ENCODE data around the gene KCNA2.

The KCNA2 gene

GRCh38 chr1:110605901-110606656, at the start of gene KCNA2:
Gene KCNA2 (minus strand): TSS chr1:110606358. CDS start chr1:110604782, 1,576 bp downstream.
- DNase-seq, result no peak

- DNase-seq, result no peak
Measured at GRCh38 chr1:110650609-110651008, 44.5 kb upstream of the KCNA2 start.

GRCh38 chr1:110648417-110648816, 42.3 kb upstream of the KCNA2 start:
- DNase-seq, result no peak

GRCh38 chr1:110647254-110647891, 41.2 kb upstream of the KCNA2 start:
- no peak for DNase-seq

- no peak for DNase-seq
Measured at GRCh38 chr1:110645821-110646735, 39.9 kb upstream of the KCNA2 start.

- no peak for DNase-seq
Measured at GRCh38 chr1:110645211-110645610, 39.1 kb upstream of the KCNA2 start.

GRCh38 chr1:110643879-110644472, 37.8 kb upstream of the KCNA2 start:
- DNase-seq, result no peak

- DNase-seq, result no peak
Measured at GRCh38 chr1:110639724-110640386, 33.7 kb upstream of the KCNA2 start.

- no peak for DNase-seq
Measured at GRCh38 chr1:110638556-110638955, 32.4 kb upstream of the KCNA2 start.

- DNase-seq, result no peak
Measured at GRCh38 chr1:110638058-110638457, 31.9 kb upstream of the KCNA2 start.

GRCh38 chr1:110637475-110637874, 31.3 kb upstream of the KCNA2 start:
- no peak for DNase-seq

GRCh38 chr1:110636149-110636935, 30.2 kb upstream of the KCNA2 start:
- DNase-seq, result no peak

GRCh38 chr1:110635434-110635833, 29.3 kb upstream of the KCNA2 start:
- DNase-seq, result no peak

GRCh38 chr1:110634455-110635311, 28.5 kb upstream of the KCNA2 start:
- peak; percentile 59 to 64 for DNase-seq

- DNase-seq, result no peak
Measured at GRCh38 chr1:110634086-110634454, 27.9 kb upstream of the KCNA2 start.

- DNase-seq, result no peak
Measured at GRCh38 chr1:110633646-110634030, 27.5 kb upstream of the KCNA2 start.

GRCh38 chr1:110631836-110632620, 25.9 kb upstream of the KCNA2 start:
- no peak for DNase-seq

- DNase-seq, result peak; percentile 91
Measured at GRCh38 chr1:110630839-110631663, 24.9 kb upstream of the KCNA2 start.
